ENCODE measurements around the gene KRTAP9-9. TPM values are rescaled to one million over a fixed set of nuclear protein-coding genes. Genes with fewer than 3 reads are reported as not detected.
A peak's percentile ranks its signal among the peaks of the same experiment; 100 is the strongest.
"Not testable (repeated sequence)": the region's sequence is repeated elsewhere in the genome, so short reads cannot be mapped to it uniquely, and the experiment has no call there.

KRTAP9-9 gene
- total and polyA plus RNA-seq, 2 experiments from 2014 or later: not detected

GRCh38 chr17:41223821-41224220 is 31.4 kb upstream of the KRTAP9-9 start:
- Histone ChIP-seq H3K9me3 (ENCODE audit: low read depth) (no peaks in the 10 kb centered on the region), H3K4me2 (ENCODE audit: unreplicated experiment) (no peak overlapping the region), H3K9me2 (ENCODE audit: insufficient read depth) (no peaks in the 10 kb centered on the region), H3K79me2 (ENCODE audit: insufficient read depth) (no peaks in the 10 kb centered on the region), H3F3A (ENCODE audit: insufficient read depth) (no peaks in the 10 kb centered on the region), H3K4me3 (no peak overlapping the region), H3K27me3 (replicated peaks; ENCODE audit: insufficient read depth) (no peaks in the 10 kb centered on the region), H4K20me1 (ENCODE audit: insufficient read depth) (no peaks in the 10 kb centered on the region), H2AFZ (no peak overlapping the region), H3K36me3 (ENCODE audit: low read depth) (no peaks in the 10 kb centered on the region), H3K27ac (no peak overlapping the region), H3K4me1 (ENCODE audit: insufficient read depth) (no peaks in the 10 kb centered on the region), H3K9ac (no peak overlapping the region)
- 55 to 69% methylated on average over 2 of the region's 2 CpGs for WGBS, 2 experiments (ENCODE audit: low coverage in 1 of 2, low lambda C conversion rate in 2 of 2, missing lambda C conversion rate in 2 of 2)
- in situ Hi-C loops (cut with MboI): no loop called here
- DNase-seq: peak; percentile 24
- TF ChIP-seq EZH2 (IDR thresholded peaks at IDR 0.05; ENCODE audit: insufficient read depth, poor library complexity, severe bottlenecking) (no peak), EZH2phosphoT487 (IDR thresholded peaks at IDR 0.05; ENCODE audit: insufficient read depth, low read depth) (no peak)

GRCh38 chr17:41226051-41226450 is 29.1 kb upstream of the KRTAP9-9 start:
- Histone ChIP-seq H3K36me3 (ENCODE audit: low read depth) (no peaks in the 10 kb centered on the region), H3K9me2 (ENCODE audit: insufficient read depth) (no peaks in the 10 kb centered on the region), H2AFZ (no peak overlapping the region), H3K9ac (no peak overlapping the region), H3K79me2 (ENCODE audit: insufficient read depth) (no peaks in the 10 kb centered on the region), H3K9me3 (ENCODE audit: low read depth) (no peaks in the 10 kb centered on the region), H3K27me3 (replicated peaks; ENCODE audit: insufficient read depth) (no peaks in the 10 kb centered on the region), H3K27ac (no peak overlapping the region), H3K4me3 (no peak overlapping the region), H3K4me1 (ENCODE audit: insufficient read depth) (no peaks in the 10 kb centered on the region), H3F3A (ENCODE audit: insufficient read depth) (no peaks in the 10 kb centered on the region), H4K20me1 (ENCODE audit: insufficient read depth) (no peaks in the 10 kb centered on the region), H3K4me2 (ENCODE audit: unreplicated experiment) (no peak overlapping the region)
- TF ChIP-seq EZH2 (IDR thresholded peaks at IDR 0.05; ENCODE audit: insufficient read depth, poor library complexity, severe bottlenecking): no peak
- no peak for TF ChIP-seq EZH2phosphoT487 (IDR thresholded peaks at IDR 0.05; ENCODE audit: insufficient read depth, low read depth)
- in situ Hi-C loops (cut with MboI): no loop called here
- no peak for DNase-seq
- 89 to 91% methylated on average over 6 of the region's 6 CpGs for WGBS, 2 experiments (ENCODE audit: low coverage in 1 of 2, low lambda C conversion rate in 2 of 2, missing lambda C conversion rate in 2 of 2)

DNA sequence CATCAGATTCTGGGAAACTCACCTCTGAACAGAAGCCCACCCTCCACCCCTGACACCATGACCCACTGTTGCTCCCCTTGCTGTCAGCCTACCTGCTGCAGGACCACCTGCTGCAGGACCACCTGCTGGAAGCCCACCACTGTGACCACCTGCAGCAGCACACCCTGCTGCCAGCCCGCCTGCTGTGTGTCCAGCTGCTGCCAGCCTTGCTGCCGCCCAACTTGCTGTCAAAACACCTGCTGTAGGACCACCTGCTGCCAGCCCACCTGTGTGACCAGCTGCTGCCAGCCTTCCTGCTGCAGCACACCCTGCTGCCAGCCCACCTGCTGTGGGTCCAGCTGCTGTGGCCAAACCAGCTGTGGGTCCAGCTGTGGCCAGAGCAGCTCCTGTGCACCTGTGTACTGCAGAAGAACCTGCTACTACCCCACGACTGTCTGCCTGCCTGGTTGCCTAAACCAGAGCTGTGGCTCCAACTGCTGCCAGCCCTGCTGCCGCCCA is 28.5 kb upstream of the KRTAP9-9 start, which contains the start of gene KRTAP9-2:
TSS of gene KRTAP9-2 (plus strand) at position 51 of the 498 bp plus-strand sequence. CDS start at position 58, 7 bp downstream.
- H3F3A ChIP-seq (ENCODE audit: insufficient read depth); H3K27ac ChIP-seq; H3K9me3 ChIP-seq (ENCODE audit: low read depth); H3K36me3 ChIP-seq (ENCODE audit: low read depth); H2AFZ ChIP-seq; H3K4me1 ChIP-seq (ENCODE audit: insufficient read depth); H3K4me2 ChIP-seq (ENCODE audit: unreplicated experiment); DNase-seq; H3K9me2 ChIP-seq (ENCODE audit: insufficient read depth); in situ Hi-C loops (cut with MboI); H3K4me3 ChIP-seq; H3K9ac ChIP-seq; H3K27me3 ChIP-seq (replicated peaks; ENCODE audit: insufficient read depth); H3K79me2 ChIP-seq (ENCODE audit: insufficient read depth); H4K20me1 ChIP-seq (ENCODE audit: insufficient read depth): not testable (repeated sequence)
- 20 to 21% methylated on average over 1 to 3 of the region's 4 CpGs for WGBS, 2 experiments (ENCODE audit: low coverage in 1 of 2, low lambda C conversion rate in 2 of 2, missing lambda C conversion rate in 2 of 2)

- no peak overlapping the region for H3K4me3 ChIP-seq
- in situ Hi-C loops (cut with MboI): no loop called here
- TF ChIP-seq EZH2 (IDR thresholded peaks at IDR 0.05; ENCODE audit: insufficient read depth, poor library complexity, severe bottlenecking): no peak
- TF ChIP-seq EZH2phosphoT487 (IDR thresholded peaks at IDR 0.05; ENCODE audit: insufficient read depth, low read depth): no peak
- no peaks in the 10 kb centered on the region for H3K9me2 ChIP-seq (ENCODE audit: insufficient read depth)
- DNase-seq: no peak
- H3K4me1 ChIP-seq (ENCODE audit: insufficient read depth): no peaks in the 10 kb centered on the region
- H2AFZ ChIP-seq: no peak overlapping the region
- H3K36me3 ChIP-seq (ENCODE audit: low read depth): no peaks in the 10 kb centered on the region
- no peaks in the 10 kb centered on the region for H3K27me3 ChIP-seq (replicated peaks; ENCODE audit: insufficient read depth)
- H3F3A ChIP-seq (ENCODE audit: insufficient read depth): no peaks in the 10 kb centered on the region
- H3K27ac ChIP-seq: no peak overlapping the region
- no peaks in the 10 kb centered on the region for H3K9me3 ChIP-seq (ENCODE audit: low read depth)
- no peak overlapping the region for H3K9ac ChIP-seq
- H3K4me2 ChIP-seq (ENCODE audit: unreplicated experiment): no peak overlapping the region
- H4K20me1 ChIP-seq (ENCODE audit: insufficient read depth): no peaks in the 10 kb centered on the region
- H3K79me2 ChIP-seq (ENCODE audit: insufficient read depth): no peaks in the 10 kb centered on the region
Measured at GRCh38 chr17:41230094-41230493, 25.1 kb upstream of the KRTAP9-9 start.

DNA sequence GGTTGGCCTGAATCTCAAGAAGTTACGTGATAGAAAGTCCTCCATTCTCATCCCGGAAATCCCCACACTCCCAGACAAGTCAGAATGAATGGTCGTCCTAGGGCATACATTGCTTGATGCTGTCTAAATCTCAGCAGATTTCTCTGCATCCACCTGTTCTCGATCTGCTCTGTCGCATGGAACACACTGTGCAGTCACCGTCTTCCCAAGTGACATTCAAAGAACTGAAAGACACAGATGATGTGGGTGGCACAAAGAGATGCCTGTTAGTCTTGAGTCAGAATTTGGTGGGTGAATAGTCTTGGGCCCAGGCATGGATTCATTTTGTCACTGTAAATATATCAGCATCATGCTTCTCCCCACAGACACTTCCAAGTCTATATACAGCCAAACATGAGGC is 23.5 kb upstream of the KRTAP9-9 start:
- H3K4me2 ChIP-seq (ENCODE audit: unreplicated experiment): no peak overlapping the region
- H3K9me2 ChIP-seq (ENCODE audit: insufficient read depth): no peaks in the 10 kb centered on the region
- H3K9me3 ChIP-seq (ENCODE audit: low read depth): no peaks in the 10 kb centered on the region
- no peak overlapping the region for H2AFZ ChIP-seq
- WGBS, 2 experiments (ENCODE audit: low coverage in 1 of 2, low lambda C conversion rate in 2 of 2, missing lambda C conversion rate in 2 of 2): 84 to 87% methylated on average over 6 of the region's 6 CpGs
- no peaks in the 10 kb centered on the region for H4K20me1 ChIP-seq (ENCODE audit: insufficient read depth)
- H3K27me3 ChIP-seq (replicated peaks; ENCODE audit: insufficient read depth): no peaks in the 10 kb centered on the region
- no peak overlapping the region for H3K27ac ChIP-seq
- TF ChIP-seq EZH2 (IDR thresholded peaks at IDR 0.05; ENCODE audit: insufficient read depth, poor library complexity, severe bottlenecking): no peak
- no peak for TF ChIP-seq EZH2phosphoT487 (IDR thresholded peaks at IDR 0.05; ENCODE audit: insufficient read depth, low read depth)
- H3K79me2 ChIP-seq (ENCODE audit: insufficient read depth): no peaks in the 10 kb centered on the region
- H3K4me1 ChIP-seq (ENCODE audit: insufficient read depth): no peaks in the 10 kb centered on the region
- no peaks in the 10 kb centered on the region for H3F3A ChIP-seq (ENCODE audit: insufficient read depth)
- in situ Hi-C loops (cut with MboI): no loop called here
- no peak overlapping the region for H3K9ac ChIP-seq
- no peak for DNase-seq
- no peak overlapping the region for H3K4me3 ChIP-seq
- no peaks in the 10 kb centered on the region for H3K36me3 ChIP-seq (ENCODE audit: low read depth)

- H3K9ac ChIP-seq; H2AFZ ChIP-seq; H3K27me3 ChIP-seq (replicated peaks; ENCODE audit: insufficient read depth); H4K20me1 ChIP-seq (ENCODE audit: insufficient read depth); H3K4me1 ChIP-seq (ENCODE audit: insufficient read depth); H3K27ac ChIP-seq; H3F3A ChIP-seq (ENCODE audit: insufficient read depth); H3K9me3 ChIP-seq (ENCODE audit: low read depth); H3K36me3 ChIP-seq (ENCODE audit: low read depth); in situ Hi-C loops (cut with MboI); H3K9me2 ChIP-seq (ENCODE audit: insufficient read depth); H3K4me3 ChIP-seq; H3K4me2 ChIP-seq (ENCODE audit: unreplicated experiment); DNase-seq; H3K79me2 ChIP-seq (ENCODE audit: insufficient read depth): not testable (repeated sequence)
- WGBS, 2 experiments (ENCODE audit: low coverage in 1 of 2, low lambda C conversion rate in 2 of 2, missing lambda C conversion rate in 2 of 2): 82 to 100% methylated on average over 1 of the region's 1 CpG
Measured at GRCh38 chr17:41232399-41233105, 22.6 kb upstream of the KRTAP9-9 start, which contains the start of gene KRTAP9-3. Gene KRTAP9-3 (plus strand): TSS chr17:41232449. CDS start chr17:41232502, 53 bp downstream.

GRCh38 chr17:41237116-41237515 is 18.1 kb upstream of the KRTAP9-9 start:
- H3F3A ChIP-seq (ENCODE audit: insufficient read depth); H3K27me3 ChIP-seq (replicated peaks; ENCODE audit: insufficient read depth); H3K9me3 ChIP-seq (ENCODE audit: low read depth); H3K4me2 ChIP-seq (ENCODE audit: unreplicated experiment); H3K4me1 ChIP-seq (ENCODE audit: insufficient read depth); H4K20me1 ChIP-seq (ENCODE audit: insufficient read depth); H3K9me2 ChIP-seq (ENCODE audit: insufficient read depth); H3K36me3 ChIP-seq (ENCODE audit: low read depth); in situ Hi-C loops (cut with MboI); H3K79me2 ChIP-seq (ENCODE audit: insufficient read depth); H3K9ac ChIP-seq; DNase-seq; H2AFZ ChIP-seq; H3K27ac ChIP-seq; H3K4me3 ChIP-seq: not testable (repeated sequence)
- WGBS, 2 experiments (ENCODE audit: low coverage in 1 of 2, low lambda C conversion rate in 2 of 2, missing lambda C conversion rate in 2 of 2): 66 to 74% methylated on average over 4 of the region's 4 CpGs
